Fibroblast of skin of left quadriceps (primary cell): ENCODE measurements around the gene ABLIM2.
"Not testable (repeated sequence)": the region's sequence is repeated elsewhere in the genome, so short reads cannot be mapped to it uniquely, and the experiment has no call there.

Source experiments
- DNase-seq, 2 experiments: peaks; one replicate each; pipeline ENCODE4 v3.0.0-alpha.2; 2013; ENCODE audit warnings: low read depth in 2 of 2

Gene ABLIM2

DNA sequence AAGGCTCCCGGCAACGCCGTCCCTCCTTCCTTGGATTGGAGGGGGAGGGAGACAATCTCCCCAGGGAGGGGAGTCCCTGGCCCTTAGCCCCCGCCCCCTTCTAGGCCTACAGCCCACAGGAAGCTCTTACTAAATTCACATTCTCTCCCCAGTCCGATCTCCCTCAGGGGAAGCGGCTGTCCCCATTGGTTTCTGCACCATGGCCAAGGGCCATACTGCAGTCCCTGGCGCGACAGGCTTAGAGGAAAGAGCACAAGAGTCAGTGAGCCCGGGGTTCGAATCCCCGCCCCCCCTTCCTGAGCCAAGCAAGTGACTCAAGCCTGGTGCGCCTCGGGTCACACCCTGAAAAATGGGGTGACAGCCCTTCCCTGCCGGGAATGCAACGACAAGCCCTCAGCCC lies 1.1 kb downstream of the ABLIM2 start:
- no peak for DNase-seq

- no peak for DNase-seq
Measured at GRCh38 chr4:8156617-8157016, 2.0 kb downstream of the ABLIM2 start.

- DNase-seq, result no peak
Measured at GRCh38 chr4:8155660-8156421, 2.8 kb downstream of the ABLIM2 start.

- no peak for DNase-seq
Measured at GRCh38 chr4:8155048-8155447, 3.6 kb downstream of the ABLIM2 start.

DNA sequence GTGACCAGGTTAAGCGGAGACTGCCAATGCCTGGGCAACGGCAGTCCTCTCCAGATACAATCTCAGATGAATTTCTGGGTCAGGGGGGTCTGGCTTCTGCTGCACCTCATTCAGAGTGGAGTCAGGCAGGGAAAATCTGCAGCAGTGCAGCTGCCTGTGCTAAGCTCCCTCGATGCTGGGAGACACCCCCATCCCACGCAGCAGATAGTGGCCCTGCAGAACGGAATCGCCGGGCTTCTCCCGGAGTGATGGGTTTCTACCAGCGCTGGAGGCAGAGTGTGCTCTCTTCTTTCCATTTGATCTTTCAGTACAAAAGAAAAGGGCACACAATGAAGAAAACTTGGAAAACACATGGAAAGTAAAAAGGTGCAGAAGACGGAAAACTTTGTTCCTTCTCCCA lies 5.2 kb downstream of the ABLIM2 start:
- DNase-seq, result no peak

- no peak for DNase-seq
Measured at GRCh38 chr4:8152865-8153257, 5.8 kb downstream of the ABLIM2 start.

- no peak for DNase-seq
Measured at GRCh38 chr4:8152090-8152864, 6.3 kb downstream of the ABLIM2 start.

- no peak for DNase-seq
Measured at GRCh38 chr4:8151165-8151650, 7.4 kb downstream of the ABLIM2 start.

GRCh38 chr4:8150152-8151090 lies 8.2 kb downstream of the ABLIM2 start:
- DNase-seq, result no peak

DNA sequence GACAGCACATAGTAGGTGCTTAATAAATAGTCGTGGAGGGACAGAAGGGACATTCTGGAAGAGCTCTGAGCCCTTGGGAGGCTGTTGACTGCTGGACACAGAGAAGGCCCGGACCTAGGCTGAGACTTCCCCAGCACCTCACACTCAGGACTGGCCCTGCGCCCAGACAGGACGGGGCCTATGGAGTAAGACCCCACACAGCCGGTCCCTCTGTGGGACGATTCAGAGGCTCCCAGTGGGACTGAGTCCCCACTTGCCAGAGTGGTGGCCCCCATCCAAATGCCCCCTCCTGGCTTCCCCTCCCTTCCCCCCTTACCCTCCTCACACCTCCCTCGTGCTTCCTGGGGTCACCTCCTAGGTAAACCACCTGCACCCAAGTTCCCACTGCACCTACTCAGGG lies 8.9 kb downstream of the ABLIM2 start:
- DNase-seq, result no peak

- no peak for DNase-seq
Measured at GRCh38 chr4:8148785-8149435, 9.7 kb downstream of the ABLIM2 start.

GRCh38 chr4:8148159-8148558 lies 10.5 kb downstream of the ABLIM2 start:
- DNase-seq, result no peak

DNA sequence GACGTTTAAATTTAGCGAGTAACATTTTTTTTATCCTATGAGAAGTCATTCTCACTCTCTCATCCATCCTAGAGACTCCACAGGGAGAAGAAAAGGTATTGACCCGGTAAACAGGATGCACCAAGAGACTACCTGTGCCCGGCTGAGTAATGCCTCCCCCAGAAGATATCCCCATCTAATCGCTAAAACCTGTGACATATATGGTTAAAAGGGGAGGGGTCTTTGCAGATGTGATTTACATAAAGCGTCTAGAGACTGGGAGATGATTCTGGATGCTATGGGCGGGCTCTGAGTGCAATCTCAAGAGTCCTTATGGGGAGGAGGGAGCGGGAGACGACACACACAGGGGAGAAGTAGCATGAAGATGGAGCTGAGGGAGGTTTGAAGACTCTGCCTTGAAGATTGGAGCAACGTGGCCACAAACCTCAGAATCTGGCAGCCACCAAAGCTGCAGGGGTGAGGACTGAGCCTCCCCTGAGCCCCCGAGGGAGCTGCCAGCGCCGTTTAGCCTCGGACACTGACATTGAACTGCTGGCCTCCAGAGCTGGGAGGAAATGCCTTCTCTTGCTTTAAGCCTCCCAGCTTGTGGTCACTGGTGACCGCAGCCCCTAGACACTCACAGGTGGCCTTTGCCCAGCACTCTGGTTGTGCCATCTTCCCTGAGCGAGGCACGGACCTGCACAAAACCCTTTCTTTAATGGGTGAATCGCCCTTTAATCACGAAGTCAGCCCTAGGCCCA lies 11.2 kb downstream of the ABLIM2 start:
- no peak for DNase-seq

- DNase-seq, result no peak
Measured at GRCh38 chr4:8146157-8146556, 12.5 kb downstream of the ABLIM2 start.

- DNase-seq, result no peak
Measured at GRCh38 chr4:8144359-8144758, 14.3 kb downstream of the ABLIM2 start.

DNA sequence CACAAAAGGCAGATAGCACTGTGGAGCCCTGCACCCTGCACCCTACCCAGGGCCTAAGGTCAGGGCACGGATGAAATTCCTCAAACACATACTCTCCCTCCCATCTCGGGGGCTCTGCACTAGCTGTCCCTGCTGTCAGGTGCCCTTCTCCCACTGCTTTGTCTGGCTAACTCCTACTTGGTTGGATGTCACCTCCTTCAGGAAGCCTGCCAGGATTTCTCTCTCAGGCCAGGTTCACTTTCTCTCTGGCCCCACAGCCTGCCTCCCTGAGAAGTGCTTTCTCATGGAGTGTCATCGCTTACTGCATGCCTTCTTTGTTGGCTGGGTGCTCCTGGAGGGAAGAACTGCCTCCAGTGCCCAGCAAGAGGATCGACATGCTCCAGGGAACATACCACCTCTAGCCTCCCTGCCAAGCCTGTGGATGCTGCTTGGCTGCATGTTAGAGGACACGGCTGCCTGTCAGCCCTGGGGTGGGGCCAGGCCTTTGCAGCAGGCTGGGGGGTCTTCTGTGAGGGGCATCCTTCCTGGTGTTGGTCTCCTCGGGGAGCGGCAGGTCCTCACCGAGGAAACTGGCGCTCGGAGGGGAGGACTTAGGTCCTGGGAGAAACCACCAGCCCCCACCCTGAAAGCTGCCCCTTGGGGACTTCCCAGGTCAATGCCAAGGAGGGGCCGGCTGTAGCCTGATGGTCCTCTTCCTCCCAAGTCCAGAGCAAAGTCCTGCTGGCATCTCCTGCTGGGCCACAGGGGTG lies 15.0 kb downstream of the ABLIM2 start:
- no peak for DNase-seq

DNA sequence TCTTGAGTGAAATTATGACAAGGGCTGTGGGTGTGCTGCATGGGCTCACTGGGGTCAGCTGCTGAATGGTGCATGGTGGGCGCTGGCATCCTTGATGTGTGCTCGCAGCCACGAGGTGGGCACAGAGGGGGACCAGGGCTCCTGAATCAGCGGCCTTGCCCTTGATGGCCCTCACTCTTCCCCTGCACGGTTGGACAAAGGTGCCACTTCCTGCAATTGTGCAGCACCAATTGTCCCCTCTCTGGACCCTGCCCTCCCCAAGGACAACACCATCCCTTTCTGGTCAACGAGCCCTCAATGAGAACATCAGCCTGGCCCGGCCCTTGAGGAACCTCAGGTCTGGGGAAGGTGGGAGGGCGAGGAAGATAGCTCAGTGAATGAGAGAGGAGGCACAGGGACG lies 16.1 kb downstream of the ABLIM2 start:
- no peak for DNase-seq

DNA sequence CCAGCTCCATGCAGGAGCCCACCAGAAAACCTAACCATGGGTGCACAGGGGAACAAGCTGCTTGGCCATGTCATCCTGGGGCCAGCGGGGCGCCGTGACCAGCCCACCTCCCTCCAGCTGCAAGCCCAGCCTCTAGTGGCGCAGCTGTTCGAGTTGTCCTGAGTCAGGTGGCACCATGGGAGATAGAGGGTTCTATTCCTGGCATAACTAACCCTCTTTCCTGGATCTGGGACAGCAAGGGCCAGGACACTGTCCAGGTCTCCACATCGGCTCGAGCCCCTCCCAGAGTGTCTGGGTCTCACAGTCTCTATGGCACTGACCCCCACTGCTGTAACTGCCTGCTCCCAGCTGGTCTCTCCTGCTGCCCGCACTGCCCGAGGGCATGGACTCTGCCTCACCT lies 16.7 kb downstream of the ABLIM2 start:
- DNase-seq, result no peak

- no peak for DNase-seq
Measured at GRCh38 chr4:8140915-8141314, 17.7 kb downstream of the ABLIM2 start.

DNA sequence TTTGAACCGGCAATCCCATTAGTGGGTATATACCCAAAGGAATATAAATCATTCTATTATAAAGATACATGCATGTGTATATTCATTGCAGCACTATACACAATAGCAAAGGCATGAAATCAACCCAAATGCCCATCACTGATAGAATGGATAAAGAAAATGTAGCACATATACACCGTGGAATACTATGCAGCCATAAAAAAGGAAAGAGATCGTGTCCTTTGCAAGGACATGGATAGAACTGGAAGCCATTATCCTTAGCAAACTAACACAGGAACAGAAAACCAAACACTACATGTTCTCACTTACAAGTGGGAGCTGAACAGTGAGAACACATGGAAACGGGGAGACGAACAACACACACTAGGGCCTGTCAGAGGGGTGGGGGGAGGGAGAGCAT lies 18.9 kb downstream of the ABLIM2 start:
- not testable (repeated sequence) for DNase-seq
